Measurements from ENCODE around the gene ASPG.

ASPG gene

GRCh38 chr14:104142946-104143470 is 57.5 kb downstream of the ASPG start:
- DNase-seq (ENCODE audit: low spot score) = no peak
- H3K4me3 ChIP-seq = no peak overlapping the region
- H3K27ac ChIP-seq = no peak overlapping the region
- no peak for TF ChIP-seq CTCF (IDR thresholded peaks at IDR 0.05)

- DNase-seq (ENCODE audit: low spot score) = no peak
- TF ChIP-seq CTCF (IDR thresholded peaks at IDR 0.05) = no peak
- Histone ChIP-seq H3K27ac (no peak overlapping the region), H3K4me3 (no peak overlapping the region)
Measured at GRCh38 chr14:104143521-104144452, 58.3 kb downstream of the ASPG start.

DNA sequence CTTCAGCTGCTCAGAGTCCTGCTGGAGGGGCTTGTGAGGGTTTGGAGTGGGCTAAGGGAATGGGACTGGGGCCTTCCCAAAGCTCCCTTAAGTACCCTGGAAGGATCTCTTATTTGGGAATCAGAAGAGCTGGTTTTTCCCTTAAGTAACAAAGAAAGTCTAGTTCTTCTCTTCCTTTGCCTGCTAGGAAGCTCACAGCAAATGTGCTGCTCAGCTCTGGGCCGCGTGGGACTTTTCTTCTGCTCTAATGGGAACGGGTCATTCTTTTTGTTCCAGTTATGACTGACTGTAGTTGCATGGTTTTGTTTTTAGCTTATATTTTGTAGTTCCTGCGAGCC is 58.9 kb downstream of the ASPG start:
- DNase-seq (ENCODE audit: low spot score) = no peak
- TF ChIP-seq CTCF (IDR thresholded peaks at IDR 0.05) = no peak
- H3K27ac ChIP-seq = no peak overlapping the region
- H3K4me3 ChIP-seq = no peak overlapping the region

GRCh38 chr14:104144911-104145825 is 59.7 kb downstream of the ASPG start:
- no peak for TF ChIP-seq CTCF (IDR thresholded peaks at IDR 0.05)
- H3K4me3 ChIP-seq = no peak overlapping the region
- DNase-seq (ENCODE audit: low spot score) = no peak
- H3K27ac ChIP-seq = no peak overlapping the region

GRCh38 chr14:104145826-104146601 is 60.5 kb downstream of the ASPG start:
- no peak for TF ChIP-seq CTCF (IDR thresholded peaks at IDR 0.05)
- no peak overlapping the region for H3K4me3 ChIP-seq
- DNase-seq (ENCODE audit: low spot score) = no peak
- H3K27ac ChIP-seq = no peak overlapping the region

- no peak for DNase-seq (ENCODE audit: low spot score)
- TF ChIP-seq CTCF (IDR thresholded peaks at IDR 0.05) = no peak
- Histone ChIP-seq H3K4me3 (no peak overlapping the region), H3K27ac (no peak overlapping the region)
Measured at GRCh38 chr14:104146651-104147345, 61.3 kb downstream of the ASPG start.
